MM.1S (cell line): ENCODE results near the gene APOB.

Experiments used
- DNase-seq: peaks from one replicate; pipeline ENCODE4 v3.0.0-alpha.2; 2015
- H2AFZ ChIP-seq: fragments of 300-600 bp; sonication (generic); 2 replicates; pipeline ENCODE4 v1.6.0; 2016; ENCODE audit warnings: antibody characterized with exemption, low read length
- H3F3A ChIP-seq: fragments of 300-600 bp; sonication (generic); 2 replicates; pipeline ENCODE4 v1.6.1; 2016; ENCODE audit warnings: mild to moderate bottlenecking, antibody characterized with exemption, low read length, moderate library complexity, mixed read lengths; ENCODE audit not compliant: insufficient read depth
- H3K27ac ChIP-seq: fragments of 300-600 bp; sonication (generic); 2 replicates; pipeline ENCODE4 v1.5.1; 2016; ENCODE audit warnings: mild to moderate bottlenecking, low read length
- H3K27me3 ChIP-seq: fragments of 300-600 bp; sonication (generic); replicated peaks from 2 replicates; pipeline ENCODE4 v1.6.0; 2016; ENCODE audit warnings: low read length; ENCODE audit not compliant: insufficient read depth
- H3K36me3 ChIP-seq: fragments of 300-600 bp; sonication (generic); replicated peaks from 2 replicates; pipeline ENCODE4 v1.6.1; 2016; ENCODE audit warnings: mild to moderate bottlenecking, low read length, mixed read lengths; ENCODE audit not compliant: insufficient read depth
- H3K4me1 ChIP-seq: fragments of 300-600 bp; sonication (generic); 2 replicates; pipeline ENCODE4 v1.6.1; 2016; ENCODE audit warnings: low read length, mixed read lengths
- H3K4me2 ChIP-seq: fragments of 300-600 bp; sonication (generic); 2 replicates; pipeline ENCODE4 v1.6.0; 2016; ENCODE audit warnings: low read depth, low read length
- H3K4me3 ChIP-seq: fragments of 300-600 bp; sonication (generic); 2 replicates; pipeline ENCODE4 v1.5.1; 2016; ENCODE audit warnings: low read length, mixed read lengths
- H3K79me2 ChIP-seq: fragments of 300-600 bp; sonication (generic); 2 replicates; pipeline ENCODE4 v1.6.1; 2016; ENCODE audit warnings: mixed run types, low read length, mixed read lengths
- H3K9ac ChIP-seq: fragments of 300-600 bp; sonication (generic); 2 replicates; pipeline ENCODE4 v1.6.1; 2016; ENCODE audit warnings: low read length, mixed read lengths
- H3K9me2 ChIP-seq: fragments of 300-600 bp; sonication (generic); replicated peaks from 2 replicates; pipeline ENCODE4 v1.6.1; 2016; ENCODE audit warnings: mild to moderate bottlenecking, low read length, mixed read lengths; ENCODE audit not compliant: insufficient read depth
- H3K9me3 ChIP-seq: fragments of 300-600 bp; sonication (generic); replicated peaks from 2 replicates; pipeline ENCODE4 v1.6.1; 2016; ENCODE audit warnings: mild to moderate bottlenecking, low read length, mixed read lengths; ENCODE audit not compliant: insufficient read depth
- H4K20me1 ChIP-seq: fragments of 300-600 bp; sonication (generic); 2 replicates; pipeline ENCODE4 v1.6.1; 2016; ENCODE audit warnings: mild to moderate bottlenecking, low read length, moderate library complexity, mixed read lengths; ENCODE audit not compliant: insufficient read depth
- CTCF ChIP-seq: fragments of 300-600 bp; sonication (generic); IDR thresholded peaks from 2 replicates; pipeline ENCODE4 v1.5.1; 2016; ENCODE audit warnings: antibody characterized with exemption, low read length, mixed read lengths
- EZH2 ChIP-seq: fragments of 300-600 bp; sonication (generic); optimal IDR thresholded peaks from 2 replicates; pipeline ENCODE3; 2017; ENCODE audit warnings: low read depth, mild to moderate bottlenecking, antibody characterized with exemption, low read length, mixed read lengths
- EZH2phosphoT487 ChIP-seq: fragments of 300-600 bp; sonication (generic); IDR thresholded peaks from 2 replicates; pipeline ENCODE4 v1.6.1; 2018; ENCODE audit warnings: antibody characterized with exemption, low read length

Gene APOB

GRCh38 chr2:20962939-20963557, 80.8 kb downstream of the APOB start:
- H3K4me3 ChIP-seq, result no peak overlapping the region
- no peaks in the 10 kb centered on the region for H4K20me1 ChIP-seq
- DNase-seq, result peak; percentile 67
- no peak overlapping the region for H3K4me2 ChIP-seq
- H3K79me2 ChIP-seq, result no peaks in the 10 kb centered on the region
- H3K9me3 ChIP-seq, result no peaks in the 10 kb centered on the region
- H3K9ac ChIP-seq, result no peak overlapping the region
- H3K9me2 ChIP-seq, result no peaks in the 10 kb centered on the region
- H2AFZ ChIP-seq, result no peak overlapping the region
- no peaks in the 10 kb centered on the region for H3K27me3 ChIP-seq
- peaks cover 8% of the 10 kb centered on the region; the same call in 1 of the 2 replicates for H3K4me1 ChIP-seq
- no peaks in the 10 kb centered on the region for H3K36me3 ChIP-seq
- TF ChIP-seq EZH2 (no peak), EZH2phosphoT487 (no peak), CTCF (peak; percentile 91)
- no peaks in the 10 kb centered on the region for H3F3A ChIP-seq
- H3K27ac ChIP-seq, result no peak overlapping the region

- DNase-seq, result no peak
- H2AFZ ChIP-seq, result no peak overlapping the region
- no peaks in the 10 kb centered on the region for H3K9me3 ChIP-seq
- H3K36me3 ChIP-seq, result no peaks in the 10 kb centered on the region
- no peak overlapping the region for H3K9ac ChIP-seq
- no peak overlapping the region for H3K27ac ChIP-seq
- no peaks in the 10 kb centered on the region for H3F3A ChIP-seq
- H3K4me3 ChIP-seq, result no peak overlapping the region
- no peak for TF ChIP-seq CTCF
- H3K4me1 ChIP-seq, result peaks cover 8% of the 10 kb centered on the region; the same call in 1 of the 2 replicates
- no peaks in the 10 kb centered on the region for H3K27me3 ChIP-seq
- H3K79me2 ChIP-seq, result no peaks in the 10 kb centered on the region
- no peak overlapping the region for H3K4me2 ChIP-seq
- H3K9me2 ChIP-seq, result no peaks in the 10 kb centered on the region
- no peaks in the 10 kb centered on the region for H4K20me1 ChIP-seq
Observed at GRCh38 chr2:20961858-20962257, 82.0 kb downstream of the APOB start.

GRCh38 chr2:20960003-20960402, 83.9 kb downstream of the APOB start:
- no peaks in the 10 kb centered on the region for H4K20me1 ChIP-seq
- no peaks in the 10 kb centered on the region for H3K36me3 ChIP-seq
- H3K27me3 ChIP-seq, result no peaks in the 10 kb centered on the region
- no peak overlapping the region for H3K4me3 ChIP-seq
- H3K27ac ChIP-seq, result no peak overlapping the region
- H3K9me2 ChIP-seq, result no peaks in the 10 kb centered on the region
- no peak overlapping the region for H3K4me2 ChIP-seq
- TF ChIP-seq EZH2 (no peak), EZH2phosphoT487 (no peak), CTCF (no peak)
- 0 out of 2 replicates have a peak, but pooled peaks cover under 1% of the 10 kb centered on the region for H3K4me1 ChIP-seq
- DNase-seq, result no peak
- no peaks in the 10 kb centered on the region for H3K79me2 ChIP-seq
- no peak overlapping the region for H3K9ac ChIP-seq
- no peaks in the 10 kb centered on the region for H3K9me3 ChIP-seq
- no peak overlapping the region for H2AFZ ChIP-seq
- no peaks in the 10 kb centered on the region for H3F3A ChIP-seq
